OCI-LY7 (cell line): ENCODE results near the gene PACS2.

Experiments
- CTCF ChIP-seq: fragments of 200-600 bp; sonication (generic); conservative IDR thresholded peaks from 2 replicates; pipeline ENCODE4 v1.5.1; 2014; ENCODE audit warnings: mild to moderate bottlenecking, antibody characterized with exemption, low read length, moderate library complexity, mixed read lengths
- EZH2phosphoT487 ChIP-seq: fragments of 200-600 bp; sonication (generic); IDR thresholded peaks from 2 replicates; pipeline ENCODE4 v1.6.1; 2018; ENCODE audit warnings: low read depth, borderline replicate concordance, mild to moderate bottlenecking, mixed run types, antibody characterized with exemption, low read length, moderate library complexity, mixed read lengths

DNA sequence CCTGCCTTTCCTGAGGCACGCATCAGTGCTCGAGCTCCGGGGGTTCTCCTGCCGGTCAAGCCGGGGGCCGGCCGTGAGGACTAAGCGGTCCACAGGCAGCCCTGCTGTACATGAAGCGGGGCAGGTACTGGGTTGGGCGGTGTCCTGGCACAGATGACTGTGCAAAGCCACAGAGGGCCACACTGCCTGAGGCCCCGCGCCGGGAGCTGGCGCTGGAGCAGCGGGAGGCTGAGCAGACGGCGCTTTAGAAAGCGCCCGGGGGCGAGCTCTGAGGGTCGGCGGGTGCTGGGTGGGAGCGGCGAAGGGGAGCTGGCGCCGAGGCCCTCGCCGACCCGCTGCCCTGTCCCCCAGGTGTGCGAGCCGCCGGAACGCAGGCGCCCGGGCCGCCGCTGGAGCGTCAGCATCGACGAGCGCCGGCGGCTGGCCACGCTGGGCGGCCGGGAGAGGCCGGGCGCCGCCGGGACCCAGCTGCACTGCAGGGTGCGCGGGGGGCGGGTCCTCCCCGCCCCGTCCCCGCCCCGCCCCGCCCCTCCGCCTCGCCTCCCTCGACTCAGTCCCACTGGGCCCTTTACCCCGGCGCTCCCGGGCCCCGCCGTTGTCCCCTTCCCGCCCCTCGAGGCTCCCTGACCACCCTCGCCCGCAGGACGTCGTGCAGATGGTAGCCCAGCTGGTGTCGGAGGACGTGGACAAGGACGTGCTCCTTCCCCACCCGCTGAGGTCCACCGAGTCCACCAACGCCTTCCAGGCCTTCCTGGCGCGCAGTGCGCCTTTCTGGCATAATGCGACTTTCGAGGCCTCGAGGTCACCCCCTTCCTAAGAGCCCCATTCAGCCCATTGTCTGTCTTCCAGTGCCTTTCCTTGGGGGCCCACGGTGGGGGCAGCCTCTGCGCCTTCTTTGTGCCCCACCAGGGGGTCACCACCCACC, 96.7 kb downstream of the PACS2 start:
- no peak for TF ChIP-seq CTCF
- no peak for TF ChIP-seq EZH2phosphoT487
